H1 (cell line): ENCODE results near the gene MIA3.

Source experiments
- ATF2 ChIP-seq: IDR thresholded peaks from 2 replicates; pipeline ENCODE4 v1.6.1; 2012; ENCODE audit warnings: low read length, inconsistent platforms
- CBX5 ChIP-seq: fragments of 300-800, 300-1000 bp; sonication (generic); IDR thresholded peaks from 2 replicates; pipeline ENCODE4 v1.7.1; 2016; ENCODE audit warnings: antibody characterized with exemption, low read length, low read depth
- CBX8 ChIP-seq: fragments of 300-800, 300-1000 bp; sonication (generic); IDR thresholded peaks from 2 replicates; pipeline ENCODE4 v1.7.1; 2016; ENCODE audit warnings: low read depth, low read length, borderline replicate concordance
- CHD2 ChIP-seq: IDR thresholded peaks from 2 replicates; pipeline ENCODE4 v1.6.1; 2012; ENCODE audit warnings: low read length, improper control_type of control experiment
- CTCF ChIP-seq, 3 experiments: IDR thresholded peaks; 1 replicate in 2 of 3; 2 replicates in 1 of 3; pipeline versions ENCODE4 v1.5.1 to v1.6.1; 2011; ENCODE audit warnings: low read length in 3 of 3, mild to moderate bottlenecking in 3 of 3, inconsistent platforms in 2 of 3, low read depth in 1 of 3, moderate library complexity in 1 of 3; ENCODE audit not compliant: insufficient read depth in 1 of 3; ENCODE audit errors: control extremely low read depth in 1 of 3
- EP300 ChIP-seq, 2 experiments: IDR thresholded peaks; 1 replicate in 1 of 2; 2 replicates in 1 of 2; pipeline ENCODE4 v1.6.1; 2011 to 2012; ENCODE audit warnings: low read depth in 2 of 2, low read length in 2 of 2, mild to moderate bottlenecking in 2 of 2, borderline replicate concordance in 1 of 2, inconsistent platforms in 1 of 2, moderate library complexity in 1 of 2
- EZH2 ChIP-seq: fragments of 200-600 bp; sonication (generic); IDR thresholded peaks from 2 replicates; pipeline ENCODE4 v1.7.1; 2012; ENCODE audit warnings: low read depth, mild to moderate bottlenecking, moderate library complexity, low read length, inconsistent platforms; ENCODE audit not compliant: severe bottlenecking
- FOSL1 ChIP-seq: IDR thresholded peaks from 2 replicates; pipeline ENCODE4 v1.6.1; 2011; ENCODE audit warnings: mild to moderate bottlenecking, low read depth, low read length, moderate library complexity; ENCODE audit not compliant: insufficient read depth
- HDAC2 ChIP-seq, 2 experiments: fragments of 300-600 bp in 1 of 2; sonication (generic) in 1 of 2; IDR thresholded peaks; 2 replicates each; pipeline ENCODE4 v1.6.1; 2011 to 2012; ENCODE audit warnings: low read depth in 2 of 2, low read length in 2 of 2, mild to moderate bottlenecking in 2 of 2, moderate library complexity in 2 of 2, borderline replicate concordance in 1 of 2, inconsistent platforms in 1 of 2
- MAX ChIP-seq: IDR thresholded peaks from 2 replicates; pipeline ENCODE4 v1.6.1; 2012; ENCODE audit warnings: inconsistent platforms
- POLR2A ChIP-seq, 2 experiments: IDR thresholded peaks; 1 replicate in 1 of 2; 2 replicates in 1 of 2; pipeline ENCODE4 v1.6.1; 2011; ENCODE audit warnings: low read depth in 2 of 2, low read length in 2 of 2, mild to moderate bottlenecking in 2 of 2; ENCODE audit errors: control extremely low read depth in 1 of 2
- POLR2AphosphoS5 ChIP-seq: IDR thresholded peaks from 2 replicates; pipeline ENCODE4 v1.6.1; 2011; ENCODE audit warnings: low read depth, low read length
- RFX5 ChIP-seq: IDR thresholded peaks from 2 replicates; pipeline ENCODE4 v1.6.1; 2011; ENCODE audit warnings: low read depth, low read length, improper control_type of control experiment, borderline replicate concordance
- TCF12 ChIP-seq: IDR thresholded peaks from 2 replicates; pipeline ENCODE4 v1.6.1; 2011; ENCODE audit warnings: low read depth, mild to moderate bottlenecking, low read length

- TF ChIP-seq MAX (no peak), CTCF (IDR thresholded peaks at IDR 0.05; ENCODE audit: control extremely low read depth in 1 of 3, insufficient read depth in 1 of 3, low read depth in 1 of 3, low read length in 3 of 3) (no peak), CBX5 (no peak), CBX8 (no peak), POLR2A (IDR thresholded peaks at IDR 0.05; ENCODE audit: control extremely low read depth in 1 of 2, low read depth in 2 of 2, low read length in 2 of 2) (no peak), FOSL1 (no peak), RFX5 (no peak), POLR2AphosphoS5 (no peak), CHD2 (no peak), EP300 (IDR thresholded peaks at IDR 0.05; ENCODE audit: borderline replicate concordance in 1 of 2, low read depth in 2 of 2, low read length in 2 of 2) (no peak), TCF12 (no peak), ATF2 (no peak), HDAC2 (IDR thresholded peaks at IDR 0.05; ENCODE audit: borderline replicate concordance in 1 of 2, low read depth in 2 of 2, low read length in 2 of 2) (no peak), EZH2 (no peak)
These were observed 35.4 kb downstream of the MIA3 start for GRCh38 chr1:222653178-222653827.
